H1 (cell line): ENCODE results near the gene PDZD2. TPM values are rescaled to one million over a fixed set of nuclear protein-coding genes. Genes with fewer than 3 reads are reported as not detected.

Experiments
- CTCF ChIA-PET: fragments of 300-600 bp; sonication (Branson Sonifier 250); formaldehyde crosslinking; loops from one replicate; lab custom pipeline; 2021; ENCODE audit not compliant: partially characterized antibody; lab: Charles Lee
- POLR2A ChIA-PET: fragments of 300-600 bp; sonication (Branson Sonifier 250); formaldehyde crosslinking; loops from one replicate; lab custom pipeline; 2021; ENCODE audit warnings: inconsistent platforms; ENCODE audit not compliant: partially characterized antibody; lab: Charles Lee
- DNase-seq, 2 experiments: peaks; one replicate each; pipeline versions ENCODE4 v3.0.0 to v3.0.0-alpha.2; 2010 to 2022; ENCODE audit warnings: low spot score in 2 of 2, low read depth in 1 of 2, mixed read lengths in 1 of 2
- FAIRE-seq: peaks from 2 replicates; lab custom pipeline; 2011; peaks lifted over from hg19 to GRCh38; lab: Jason Lieb, UNC
- H2AFZ ChIP-seq: 2 replicates; pipeline ENCODE4 v1.8.1; 2012; ENCODE audit warnings: low read length, inconsistent platforms
- H2AK5ac ChIP-seq: 2 replicates; pipeline ENCODE4 v1.6.1; 2013; ENCODE audit warnings: low read depth, low read length
- H2BK120ac ChIP-seq: replicated peaks from 2 replicates; pipeline ENCODE3; 2013; ENCODE audit warnings: low read depth, low read length, inconsistent platforms
- H2BK12ac ChIP-seq: 2 replicates; pipeline ENCODE4 v1.6.1; 2013; ENCODE audit warnings: low read depth, low read length
- H2BK15ac ChIP-seq: 2 replicates; pipeline ENCODE4 v1.6.1; 2013; ENCODE audit warnings: low read length
- H2BK20ac ChIP-seq: 2 replicates; pipeline ENCODE4 v1.6.1; 2013; ENCODE audit warnings: low read length
- H2BK5ac ChIP-seq: 2 replicates; pipeline ENCODE4 v1.6.1; 2013; ENCODE audit warnings: low read depth, low read length
- H3K14ac ChIP-seq: 2 replicates; pipeline ENCODE4 v1.6.1; 2013; ENCODE audit warnings: inconsistent platforms; ENCODE audit not compliant: insufficient read length
- H3K18ac ChIP-seq: 2 replicates; pipeline ENCODE4 v1.6.1; 2013; ENCODE audit warnings: low read length; ENCODE audit errors: extremely low read depth
- H3K23ac ChIP-seq: 2 replicates; pipeline ENCODE4 v1.6.1; 2013; ENCODE audit warnings: inconsistent platforms; ENCODE audit not compliant: insufficient read length
- H3K23me2 ChIP-seq: 2 replicates; pipeline ENCODE4 v1.6.1; 2013; ENCODE audit warnings: low read depth, low read length
- H3K27ac ChIP-seq: 2 replicates; pipeline ENCODE4 v1.6.1; 2011; ENCODE audit warnings: low read depth, low read length, inconsistent platforms
- H3K27me3 ChIP-seq, 4 experiments: replicated peaks in 1 of 4; 1 replicate in 1 of 4; 2 replicates in 3 of 4; pipeline versions ENCODE4 v1.6.1 to v1.8.1; 2011 to 2013; ENCODE audit warnings: low read length in 3 of 4, mild to moderate bottlenecking in 3 of 4, inconsistent platforms in 2 of 4, mixed read lengths in 2 of 4, moderate library complexity in 1 of 4; ENCODE audit not compliant: control insufficient read depth in 3 of 4, insufficient read depth in 3 of 4; ENCODE audit errors: extremely low read depth in 1 of 4
- H3K36me3 ChIP-seq, 4 experiments: 2 replicates each; pipeline versions ENCODE4 v1.6.1 to v1.8.1; 2011 to 2013; ENCODE audit warnings: mild to moderate bottlenecking in 4 of 4, low read length in 3 of 4, moderate library complexity in 2 of 4, control low read depth in 1 of 4, inconsistent platforms in 1 of 4; ENCODE audit not compliant: insufficient read depth in 4 of 4, control insufficient read depth in 2 of 4
- H3K4ac ChIP-seq: replicated peaks from 2 replicates; pipeline ENCODE3; 2013; ENCODE audit warnings: low read length, low read depth, mixed read lengths, inconsistent platforms; ENCODE audit not compliant: insufficient read length
- H3K4me1 ChIP-seq, 4 experiments: replicated peaks in 1 of 4; 1 replicate in 1 of 4; 2 replicates in 3 of 4; pipeline versions ENCODE4 v1.6.1 to v1.8.1; 2011 to 2013; ENCODE audit warnings: low read length in 3 of 4, inconsistent platforms in 2 of 4, mixed read lengths in 1 of 4; ENCODE audit not compliant: insufficient read depth in 4 of 4, control insufficient read depth in 3 of 4
- H3K4me2 ChIP-seq, 2 experiments: 2 replicates each; pipeline versions ENCODE4 v1.6.1 to v1.8.1; 2011 to 2013; ENCODE audit warnings: low read depth in 2 of 2, low read length in 2 of 2, control low read depth in 1 of 2, inconsistent platforms in 1 of 2, mild to moderate bottlenecking in 1 of 2; ENCODE audit not compliant: insufficient read depth in 1 of 2
- H3K4me3 ChIP-seq, 4 experiments: fragments of 200-600, 300-600 bp in 1 of 4; sonication (generic), shearing (Covaris generic), sonication (Bioruptor Twin) in 1 of 4; 2 replicates each; pipeline versions ENCODE4 v1.5.1 to v1.8.1; 2011 to 2016; ENCODE audit warnings: low read length in 4 of 4, low read depth in 3 of 4, control low read depth in 2 of 4, inconsistent platforms in 2 of 4, mild to moderate bottlenecking in 2 of 4, mixed read lengths in 1 of 4, moderate library complexity in 1 of 4; ENCODE audit not compliant: insufficient read depth in 2 of 4; ENCODE audit errors: extremely low read depth in 1 of 4
- H3K56ac ChIP-seq: replicated peaks from 2 replicates; pipeline ENCODE3; 2013; ENCODE audit warnings: low read depth, mild to moderate bottlenecking, mixed read lengths, low read length, inconsistent platforms; ENCODE audit not compliant: insufficient read length
- H3K79me1 ChIP-seq: 2 replicates; pipeline ENCODE4 v1.6.1; 2013; ENCODE audit warnings: low read depth, low read length, control low read depth
- H3K79me2 ChIP-seq, 2 experiments: 2 replicates each; pipeline versions ENCODE4 v1.6.1 to v1.8.1; 2012 to 2013; ENCODE audit warnings: low read length in 2 of 2, mild to moderate bottlenecking in 2 of 2, inconsistent platforms in 1 of 2; ENCODE audit not compliant: insufficient read depth in 2 of 2, control insufficient read depth in 1 of 2
- H3K9ac ChIP-seq, 4 experiments: replicated peaks in 1 of 4; 1 replicate in 1 of 4; 2 replicates in 3 of 4; pipeline versions ENCODE4 v1.6.1 to v1.8.1; 2011 to 2013; ENCODE audit warnings: low read depth in 3 of 4, low read length in 3 of 4, control low read depth in 2 of 4, mild to moderate bottlenecking in 2 of 4, moderate library complexity in 2 of 4, inconsistent platforms in 1 of 4; ENCODE audit errors: extremely low read depth in 1 of 4
- H3K9me3 ChIP-seq, 2 experiments: 2 replicates each; pipeline versions ENCODE4 v1.6.1 to v1.8.1; 2012 to 2013; ENCODE audit warnings: mild to moderate bottlenecking in 2 of 2, moderate library complexity in 2 of 2, control low read depth in 1 of 2, inconsistent platforms in 1 of 2, low read depth in 1 of 2, low read length in 1 of 2, mixed read lengths in 1 of 2; ENCODE audit not compliant: insufficient read depth in 2 of 2
- H4K20me1 ChIP-seq, 2 experiments: replicated peaks in 1 of 2; 2 replicates each; pipeline versions ENCODE3 to v1.8.1; 2011 to 2013; ENCODE audit warnings: inconsistent platforms in 2 of 2, low read length in 2 of 2, mild to moderate bottlenecking in 1 of 2; ENCODE audit not compliant: insufficient read depth in 2 of 2, control insufficient read depth in 1 of 2
- H4K5ac ChIP-seq: 2 replicates; pipeline ENCODE4 v1.6.1; 2013; ENCODE audit warnings: low read length, low read depth, mixed read lengths, inconsistent platforms; ENCODE audit not compliant: insufficient read length
- H4K8ac ChIP-seq: 2 replicates; pipeline ENCODE4 v1.8.0; 2013; ENCODE audit warnings: mild to moderate bottlenecking, moderate library complexity, low read length, inconsistent platforms; ENCODE audit not compliant: insufficient read depth; ENCODE audit errors: extremely low read depth
- H4K91ac ChIP-seq: replicated peaks from 2 replicates; pipeline ENCODE3; 2013; ENCODE audit warnings: low read length, mixed read lengths, inconsistent platforms; ENCODE audit not compliant: insufficient read length
- ASH2L ChIP-seq: fragments of 200-600, 300-600 bp; sonication (generic); IDR thresholded peaks from one replicate; pipeline ENCODE4 v1.7.1; 2017; ENCODE audit warnings: low read length
- BACH1 ChIP-seq: IDR thresholded peaks from 2 replicates; pipeline ENCODE4 v1.6.1; 2012; ENCODE audit warnings: low read length, improper control_type of control experiment
- CHD1 ChIP-seq: IDR thresholded peaks from 2 replicates; pipeline ENCODE4 v1.6.1; 2012; ENCODE audit warnings: low read depth, low read length, improper control_type of control experiment
- CHD2 ChIP-seq: IDR thresholded peaks from 2 replicates; pipeline ENCODE4 v1.6.1; 2012; ENCODE audit warnings: low read length, improper control_type of control experiment
- CREB1 ChIP-seq: IDR thresholded peaks from 2 replicates; pipeline ENCODE4 v1.6.1; 2012; ENCODE audit warnings: inconsistent platforms
- CTBP2 ChIP-seq: IDR thresholded peaks from 2 replicates; pipeline ENCODE4 v1.7.0; 2011; ENCODE audit warnings: borderline replicate concordance, mild to moderate bottlenecking, moderate library complexity, mixed read lengths, low read length; ENCODE audit not compliant: insufficient read depth, insufficient read length
- EP300 ChIP-seq, 2 experiments: IDR thresholded peaks; 1 replicate in 1 of 2; 2 replicates in 1 of 2; pipeline ENCODE4 v1.6.1; 2011 to 2012; ENCODE audit warnings: low read depth in 2 of 2, low read length in 2 of 2, mild to moderate bottlenecking in 2 of 2, borderline replicate concordance in 1 of 2, inconsistent platforms in 1 of 2, moderate library complexity in 1 of 2
- GABPA ChIP-seq: IDR thresholded peaks from 2 replicates; pipeline ENCODE4 v1.6.1; 2011; ENCODE audit warnings: mild to moderate bottlenecking, low read length, moderate library complexity, borderline replicate concordance; ENCODE audit not compliant: insufficient read depth
- JUND ChIP-seq: IDR thresholded peaks from 2 replicates; pipeline ENCODE4 v1.6.1; 2011; ENCODE audit warnings: mild to moderate bottlenecking, improper control_type of control experiment, low read length
- RXRA ChIP-seq: IDR thresholded peaks from 2 replicates; pipeline ENCODE4 v1.6.1; 2011; ENCODE audit warnings: low read depth, mild to moderate bottlenecking, low read length, moderate library complexity; ENCODE audit not compliant: insufficient read depth
- SP1 ChIP-seq: IDR thresholded peaks from 2 replicates; pipeline ENCODE4 v1.6.1; 2011; ENCODE audit warnings: low read depth, low read length
- SP2 ChIP-seq: IDR thresholded peaks from 2 replicates; pipeline ENCODE4 v1.6.1; 2012; ENCODE audit warnings: mild to moderate bottlenecking, low read length, inconsistent platforms
- TAF1 ChIP-seq: IDR thresholded peaks from 2 replicates; pipeline ENCODE4 v1.6.1; 2011; ENCODE audit warnings: mild to moderate bottlenecking, low read depth, low read length
- TBP ChIP-seq: IDR thresholded peaks from 2 replicates; pipeline ENCODE4 v1.6.1; 2011; ENCODE audit warnings: low read depth, low read length, improper control_type of control experiment
- WGBS, 2 experiments: shearing (Covaris generic) in 1 of 2; methylation state at CpG; one replicate each; pipeline versions ENCODE4 v1.1.6 to v1.1.7; 2013 to 2015; ENCODE audit warnings: low lambda C conversion rate in 2 of 2, mixed read lengths in 2 of 2, inconsistent platforms in 1 of 2, low coverage in 1 of 2, missing lambda C conversion rate in 1 of 2; ENCODE audit not compliant: insufficient replicate concordance in 2 of 2, insufficient coverage in 1 of 2, insufficient read length in 1 of 2; ENCODE audit errors: extremely low coverage in 1 of 2, missing lambda C conversion rate in 1 of 2; 5-methylcytosine and 5-hydroxymethylcytosine counted together
- polyA plus RNA-seq, 7 experiments: library from polyadenylated mRNA; depleted of rRNA in 3 of 7; stranded (reverse) in 5 of 7; unstranded in 2 of 7; fragments of >200 nt in 5 of 7; fragments of 200-250 nt in 2 of 7; gene quantifications; 1 replicate in 5 of 7; 2 replicates in 1 of 7; 4 replicates in 1 of 7; pipeline versions ENCODE4 v1.2.1 to v1.2.3, GENCODE V29; 2011 to 2013; ENCODE audit warnings: missing spikeins in 2 of 7, mixed read lengths in 2 of 7
- total RNA-seq: library from RNA; stranded (reverse); fragmentation: NEBNext Ultra II Directional; extraction: Animal tissue kit (Norgen Biotek cat#: 25700); gene quantifications from 2 replicates; pipeline ENCODE4 v1.2.1, GENCODE V29; 2021
- TF ChIP-seq, protein P1 (sequence below): IDR thresholded peaks from 2 replicates; pipeline ENCODE4 v1.6.1; 2011; ENCODE audit warnings: low read depth, mild to moderate bottlenecking, low read length; ENCODE audit not compliant: insufficient read depth

The PDZD2 gene
- total and polyA plus RNA-seq, 2 of the 8 experiments (the other 6 are each of a cell fraction or from before 2014, with no cell fraction given): 1.2 to 6.8 TPM

DNA sequence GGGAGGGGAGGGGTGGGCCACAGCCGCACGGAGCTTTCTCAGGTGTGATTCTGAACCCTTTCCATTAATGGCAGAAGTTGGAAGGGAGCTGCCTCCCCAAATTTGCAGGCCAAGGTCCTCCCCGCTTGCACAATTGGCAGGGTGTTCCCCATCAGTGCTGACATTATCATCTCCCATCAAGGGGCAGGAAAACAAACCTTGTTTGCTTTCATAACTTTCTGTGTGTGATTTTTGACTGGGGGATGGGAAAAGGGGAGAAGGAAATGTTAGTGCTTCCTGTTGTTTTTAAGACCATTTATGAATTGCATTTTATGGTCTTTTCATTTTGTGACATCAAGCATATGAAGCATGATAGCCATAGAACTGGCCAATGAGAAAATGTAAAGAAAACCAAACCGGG, 292.9 kb downstream of the PDZD2 start:
- H2BK20ac ChIP-seq: no peak overlapping the region
- no peak overlapping the region for H2BK120ac ChIP-seq
- no peak overlapping the region for H2AFZ ChIP-seq
- H3K23ac ChIP-seq: no peak overlapping the region
- no peak overlapping the region for H3K4me2 ChIP-seq
- H2BK12ac ChIP-seq: no peak overlapping the region
- H3K18ac ChIP-seq: no peak overlapping the region
- H2AK5ac ChIP-seq: no peak overlapping the region
- no peaks in the 10 kb centered on the region for H3K27me3 ChIP-seq
- no peak overlapping the region for H4K8ac ChIP-seq
- H3K79me1 ChIP-seq: no peaks in the 10 kb centered on the region
- H3K9me3 ChIP-seq: no peaks in the 10 kb centered on the region
- H3K23me2 ChIP-seq: no peaks in the 10 kb centered on the region
- H3K79me2 ChIP-seq: no peaks in the 10 kb centered on the region
- no peak overlapping the region for H2BK5ac ChIP-seq
- H3K27ac ChIP-seq: no peak overlapping the region
- 100% methylated on average over 2 of the region's 4 CpGs; no CpG with 5 or more reads in 1 of the 2 experiments for WGBS, 2 experiments
- no peak overlapping the region for H3K4me3 ChIP-seq
- no peaks in the 10 kb centered on the region for H4K20me1 ChIP-seq
- no peak overlapping the region for H2BK15ac ChIP-seq
- no peak overlapping the region for H3K9ac ChIP-seq
- H3K36me3 ChIP-seq: no peaks in the 10 kb centered on the region
- CTCF ChIA-PET: interaction anchor here (0.6 to 1.4 kb wide), 13 partner anchors 10 to 208 kb away, joined by 3 to 7 read pairs (median 3); no protein-coding TSS in a partner anchor
- no peak overlapping the region for H4K91ac ChIP-seq
- DNase-seq (no peak), FAIRE-seq (no peak)
- POLR2A ChIA-PET: no interaction called here
- no peak overlapping the region for H3K14ac ChIP-seq
- H3K4ac ChIP-seq: no peak overlapping the region
- H3K4me1 ChIP-seq: no peaks in the 10 kb centered on the region; a peak in 1 of 7 replicates
- H3K56ac ChIP-seq: no peak overlapping the region
- H4K5ac ChIP-seq: no peak overlapping the region
- TF ChIP-seq ASH2L (no peak), SP2 (no peak), CHD1 (no peak), SP1 (no peak), GABPA (no peak), CHD2 (no peak), JUND (no peak), RXRA (no peak), BACH1 (no peak), TBP (no peak), EP300 (IDR thresholded peaks at IDR 0.05; ENCODE audit: borderline replicate concordance in 1 of 2, low read depth in 2 of 2, low read length in 2 of 2) (no peak), CREB1 (no peak), TAF1 (no peak), CTBP2 (no peak)
- TF ChIP-seq, protein P1, sequence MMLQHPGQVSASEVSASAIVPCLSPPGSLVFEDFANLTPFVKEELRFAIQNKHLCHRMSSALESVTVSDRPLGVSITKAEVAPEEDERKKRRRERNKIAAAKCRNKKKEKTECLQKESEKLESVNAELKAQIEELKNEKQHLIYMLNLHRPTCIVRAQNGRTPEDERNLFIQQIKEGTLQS: no peak
